Panc1 (cell line): ENCODE measurements around the gene NVL. TPM values are rescaled to one million over a fixed set of nuclear protein-coding genes. Genes with fewer than 3 reads are reported as not detected.

ENCODE experiments used
- ATAC-seq: fragments of 200-7000 bp; cut with Tn5 transposase; 2 replicates; pipeline ENCODE4 v1.9.1; 2020; ENCODE audit warnings: mild to moderate bottlenecking, moderate library complexity
- BruUV-seq: library from RNA; stranded (reverse); fragments of 400-500 nt; replicated peaks from 2 replicates; lab custom pipeline; 2021; lab: Mats Ljungman, UMichigan
- CTCF ChIA-PET: fragments of 300-600 bp; sonication (Branson Sonifier 250); formaldehyde crosslinking; loops from one replicate; lab custom pipeline; 2022; ENCODE audit warnings: antibody characterized with exemption; lab: Charles Lee
- POLR2A ChIA-PET: fragments of 300-600 bp; sonication (Branson Sonifier 250); formaldehyde crosslinking; loops from one replicate; lab custom pipeline; 2022; ENCODE audit warnings: antibody characterized with exemption; lab: Charles Lee
- DNase-seq: peaks from one replicate; pipeline ENCODE4 v3.0.0-alpha.2; 2010; ENCODE audit warnings: low read depth, low spot score
- H3K27ac ChIP-seq: 2 replicates; pipeline ENCODE4 v1.5.1; 2011; ENCODE audit warnings: mild to moderate bottlenecking, low read length, inconsistent platforms
- H3K27me3 ChIP-seq: fragments of 200-500 bp; sonication (Bioruptor generic); 2 replicates; pipeline ENCODE4 v1.6.0; 2014; ENCODE audit warnings: low read length, inconsistent platforms; ENCODE audit not compliant: control insufficient read depth, insufficient read depth
- H3K36me3 ChIP-seq: fragments of 200-500 bp; sonication (Bioruptor generic); 2 replicates; pipeline ENCODE4 v1.5.1; 2014; ENCODE audit warnings: inconsistent platforms, mild to moderate bottlenecking, low read length, moderate library complexity; ENCODE audit not compliant: control insufficient read depth, insufficient read depth
- H3K4me1 ChIP-seq: 2 replicates; pipeline ENCODE4 v1.5.1; 2011; ENCODE audit warnings: inconsistent platforms, mild to moderate bottlenecking, low read length, moderate library complexity; ENCODE audit not compliant: control insufficient read depth, insufficient read depth
- H3K4me3 ChIP-seq, 2 experiments: 2 replicates each; pipeline ENCODE4 v1.5.1; 2011 to 2012; ENCODE audit warnings: low read depth in 2 of 2, low read length in 2 of 2, mild to moderate bottlenecking in 2 of 2, inconsistent platforms in 1 of 2, moderate library complexity in 1 of 2
- H3K9me3 ChIP-seq: fragments of 200-500 bp; sonication (Bioruptor generic); 2 replicates; pipeline ENCODE4 v1.5.1; 2014; ENCODE audit warnings: low read depth, mild to moderate bottlenecking, inconsistent platforms, low read length, moderate library complexity; ENCODE audit not compliant: control insufficient read depth, insufficient read depth
- CTCF ChIP-seq: fragments of 450-650 bp; IDR thresholded peaks from 2 replicates; pipeline ENCODE4 v1.5.1; 2017; ENCODE audit warnings: mild to moderate bottlenecking
- POLR2AphosphoS5 ChIP-seq: IDR thresholded peaks from 2 replicates; pipeline ENCODE4 v1.6.1; 2012; ENCODE audit warnings: mild to moderate bottlenecking, low read depth, low read length, moderate library complexity
- REST ChIP-seq, 2 experiments: IDR thresholded peaks; 2 replicates each; pipeline ENCODE4 v1.6.1; 2011 to 2012; ENCODE audit warnings: low read depth in 2 of 2, control low read depth in 1 of 2, low read length in 1 of 2, mild to moderate bottlenecking in 1 of 2, moderate library complexity in 1 of 2; ENCODE audit not compliant: insufficient read depth in 1 of 2
- SIN3A ChIP-seq: IDR thresholded peaks from 2 replicates; pipeline ENCODE4 v1.6.1; 2012; ENCODE audit warnings: low read depth, mild to moderate bottlenecking, low read length, moderate library complexity, borderline replicate concordance; ENCODE audit not compliant: insufficient read depth
- TCF7L2 ChIP-seq: IDR thresholded peaks from 2 replicates; pipeline ENCODE4 v1.6.1; 2011; ENCODE audit warnings: mild to moderate bottlenecking, low read depth, low read length, inconsistent platforms
- in situ Hi-C: cut with HindIII; loops from 2 replicates; pipeline ENCODE4 v1.10.0; 2016; ENCODE audit warnings: low sequenced_read_pairs, low pct_unique_long_range_greater_than_20kb
- intact Hi-C: fragments of 100-400 bp; cut with micrococcal nuclease; formaldehyde crosslinking; loops from one replicate; pipeline ENCODE4 v1.10.0; 2022; ENCODE audit not compliant: unreplicated experiment
- total RNA-seq: library from RNA; stranded (reverse); gene quantifications from one replicate; pipeline ENCODE4 v1.2.1, GENCODE V29; 2021; ENCODE audit not compliant: unreplicated experiment

NVL gene
- total RNA-seq, 1 experiment from 2014 or later = 25.0 TPM

GRCh38 chr1:224289396-224289795, 40.6 kb downstream of the NVL start:
- ATAC-seq (no peak), DNase-seq (no peak)
- TF ChIP-seq POLR2AphosphoS5 = no peak
- TF ChIP-seq CTCF = no peak
- no peak for TF ChIP-seq TCF7L2
- no peak for TF ChIP-seq REST (IDR thresholded peaks at IDR 0.05; ENCODE audit: insufficient read depth in 1 of 2, low read depth in 2 of 2, low read length in 1 of 2)
- TF ChIP-seq SIN3A = no peak
- Histone ChIP-seq H3K27ac (no peak overlapping the region), H3K9me3 (no peaks in the 10 kb centered on the region), H3K36me3 (peaks cover 42% of the 10 kb centered on the region), H3K27me3 (no peaks in the 10 kb centered on the region), H3K4me3 (no peak overlapping the region), H3K4me1 (no peaks in the 10 kb centered on the region)
- intact Hi-C loops = no loop called here
- CTCF ChIA-PET = no interaction called here
- no TSS peak for BruUV-seq
- in situ Hi-C loops = no loop called here
- POLR2A ChIA-PET = no interaction called here

- Histone ChIP-seq H3K9me3 (no peaks in the 10 kb centered on the region), H3K27ac (no peak overlapping the region), H3K4me3 (no peak overlapping the region), H3K36me3 (peaks cover 38% of the 10 kb centered on the region), H3K4me1 (no peaks in the 10 kb centered on the region), H3K27me3 (no peaks in the 10 kb centered on the region)
- ChIA-PET POLR2A (no interaction called here), CTCF (no interaction called here)
- no peak for TF ChIP-seq TCF7L2
- no peak for TF ChIP-seq POLR2AphosphoS5
- TF ChIP-seq CTCF = no peak
- TF ChIP-seq SIN3A = no peak
- no peak for TF ChIP-seq REST (IDR thresholded peaks at IDR 0.05; ENCODE audit: insufficient read depth in 1 of 2, low read depth in 2 of 2, low read length in 1 of 2)
- no peak for ATAC-seq
- intact Hi-C loops = no loop called here
- no TSS peak for BruUV-seq
- in situ Hi-C loops = no loop called here
- no peak for DNase-seq
Measured at GRCh38 chr1:224287714-224288113, 42.3 kb downstream of the NVL start.
